Measurements from ENCODE around the gene NCOA6. TPM values are rescaled to one million over a fixed set of nuclear protein-coding genes. Genes with fewer than 3 reads are reported as not detected.
A peak's percentile ranks its signal among the peaks of the same experiment; 100 is the strongest.

The NCOA6 gene
- total RNA-seq, 1 donor, result 8.6 TPM

DNA sequence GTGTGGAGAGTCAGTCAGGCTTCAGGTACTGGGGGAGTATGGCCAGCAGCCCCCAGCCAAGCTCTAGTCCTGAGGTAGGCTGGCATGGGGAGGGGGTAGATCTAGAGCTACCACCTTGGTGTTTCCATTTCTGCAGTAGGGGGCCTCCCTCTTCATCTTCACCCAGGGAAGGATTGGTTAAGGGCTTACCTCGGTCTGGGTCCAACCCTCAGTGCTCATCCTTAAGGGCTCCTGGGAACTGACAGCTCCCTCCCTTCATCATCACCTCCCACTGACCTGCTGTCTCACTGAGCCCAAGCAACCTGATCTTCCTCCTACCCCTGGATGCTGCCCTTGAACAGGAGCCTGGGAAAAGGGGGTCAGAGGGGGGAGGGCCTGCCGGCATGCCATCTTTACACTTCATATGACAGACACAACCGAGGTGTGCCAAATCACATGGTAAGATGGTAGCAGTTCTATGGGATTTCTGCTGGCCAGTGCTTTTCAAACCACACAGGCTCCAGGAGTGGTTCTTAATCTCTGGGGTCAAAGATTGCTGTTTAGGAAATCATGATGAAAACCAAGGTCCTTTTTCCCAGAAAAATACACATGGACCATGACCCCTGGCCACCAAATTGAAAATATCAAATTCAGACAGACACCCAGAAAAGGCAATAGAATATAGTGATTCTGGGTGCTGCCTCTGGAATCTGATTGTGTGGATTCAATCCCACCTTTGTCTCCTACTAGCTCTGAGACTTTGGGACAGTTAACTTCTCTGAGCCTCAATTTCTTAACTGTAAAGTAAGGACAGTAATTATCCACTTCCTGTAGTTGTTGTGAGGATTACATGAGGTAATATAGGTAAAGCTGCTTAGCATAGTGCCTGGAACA lies 118.3 kb downstream of the NCOA6 start:
- no peak overlapping the region for H3K4me3 ChIP-seq (ENCODE audit: low read depth, low read length)
- DNase-seq (ENCODE audit: low read depth), result no peak
- TF ChIP-seq, protein P1, sequence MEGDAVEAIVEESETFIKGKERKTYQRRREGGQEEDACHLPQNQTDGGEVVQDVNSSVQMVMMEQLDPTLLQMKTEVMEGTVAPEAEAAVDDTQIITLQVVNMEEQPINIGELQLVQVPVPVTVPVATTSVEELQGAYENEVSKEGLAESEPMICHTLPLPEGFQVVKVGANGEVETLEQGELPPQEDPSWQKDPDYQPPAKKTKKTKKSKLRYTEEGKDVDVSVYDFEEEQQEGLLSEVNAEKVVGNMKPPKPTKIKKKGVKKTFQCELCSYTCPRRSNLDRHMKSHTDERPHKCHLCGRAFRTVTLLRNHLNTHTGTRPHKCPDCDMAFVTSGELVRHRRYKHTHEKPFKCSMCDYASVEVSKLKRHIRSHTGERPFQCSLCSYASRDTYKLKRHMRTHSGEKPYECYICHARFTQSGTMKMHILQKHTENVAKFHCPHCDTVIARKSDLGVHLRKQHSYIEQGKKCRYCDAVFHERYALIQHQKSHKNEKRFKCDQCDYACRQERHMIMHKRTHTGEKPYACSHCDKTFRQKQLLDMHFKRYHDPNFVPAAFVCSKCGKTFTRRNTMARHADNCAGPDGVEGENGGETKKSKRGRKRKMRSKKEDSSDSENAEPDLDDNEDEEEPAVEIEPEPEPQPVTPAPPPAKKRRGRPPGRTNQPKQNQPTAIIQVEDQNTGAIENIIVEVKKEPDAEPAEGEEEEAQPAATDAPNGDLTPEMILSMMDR (IDR thresholded peaks at IDR 0.05; ENCODE audit: insufficient read depth, low read depth, low read length), result no peak

DNA sequence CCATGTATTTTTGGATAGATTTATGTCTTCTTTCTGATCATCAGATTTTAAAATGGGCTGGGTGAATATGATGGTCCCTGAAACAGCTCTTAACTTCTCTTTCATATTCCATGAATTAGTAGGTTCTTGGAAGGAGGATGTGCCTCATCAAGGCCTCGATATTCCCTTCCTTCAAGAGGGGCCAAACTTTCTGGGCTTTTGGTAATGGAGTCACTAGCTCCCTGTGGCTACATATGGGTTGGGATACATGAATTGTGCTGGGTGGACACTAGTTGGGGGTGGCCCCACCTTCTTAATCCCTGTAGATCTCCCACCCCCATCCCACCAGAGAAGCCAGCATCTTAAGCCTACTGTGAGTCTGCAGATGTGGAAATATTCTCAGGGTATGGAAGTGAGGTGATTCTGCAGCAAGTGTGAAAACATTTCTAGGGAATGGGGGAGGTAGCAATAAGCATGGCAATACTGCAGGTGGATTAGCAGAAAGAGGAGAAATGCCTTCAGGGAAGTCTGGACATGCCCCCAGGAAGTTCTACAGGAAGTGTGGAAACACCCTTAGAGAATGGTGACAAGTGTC lies 119.1 kb downstream of the NCOA6 start:
- TF ChIP-seq, protein P1 (IDR thresholded peaks at IDR 0.05; ENCODE audit: insufficient read depth, low read depth, low read length), result no peak

DNA sequence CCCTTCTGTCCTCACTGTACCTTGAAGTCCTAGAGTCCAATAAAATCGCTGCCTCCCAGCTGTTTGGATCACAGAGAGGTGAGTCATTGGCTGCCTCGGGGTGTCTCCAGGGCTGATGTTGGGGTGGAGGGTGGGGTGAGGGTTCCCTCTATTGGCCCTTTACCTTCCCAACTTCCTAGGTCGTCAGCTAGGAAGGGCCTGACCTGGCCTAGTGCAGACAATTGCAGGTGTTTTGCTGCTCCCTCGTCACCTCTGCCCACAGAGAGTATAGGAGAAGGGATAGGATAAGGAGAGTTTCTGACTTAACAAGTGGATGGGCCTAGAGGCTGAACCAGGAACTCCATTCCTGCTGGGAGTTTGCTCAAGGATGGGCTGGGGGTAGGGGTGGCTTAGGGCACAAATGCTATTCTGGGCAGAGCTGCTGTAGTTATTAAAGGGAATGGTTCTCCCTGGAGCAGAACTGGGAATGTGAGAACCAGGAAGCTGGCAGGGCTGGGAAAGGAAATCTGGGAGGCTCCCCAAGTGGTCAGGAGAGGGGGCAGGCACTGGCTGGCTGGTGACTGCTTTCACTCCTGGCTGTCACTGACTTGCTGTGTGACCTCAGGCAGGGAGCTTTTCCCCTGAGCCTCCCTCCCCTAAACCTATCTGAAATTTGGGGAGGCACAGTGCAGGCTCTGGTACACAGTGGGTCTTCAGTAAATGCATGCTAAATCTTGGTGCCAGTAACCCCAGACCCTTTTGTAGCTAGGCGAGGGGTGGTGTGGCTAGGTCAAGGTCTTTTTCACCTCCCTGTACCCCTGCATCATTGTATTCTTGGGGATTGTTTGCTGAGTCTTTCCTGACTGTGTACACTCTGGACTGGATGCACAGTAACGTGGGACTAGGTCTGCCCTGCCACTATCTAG lies 119.8 kb downstream of the NCOA6 start:
- peak; percentile 69 for DNase-seq (ENCODE audit: low read depth)
- TF ChIP-seq, protein P1 (IDR thresholded peaks at IDR 0.05; ENCODE audit: insufficient read depth, low read depth, low read length), result peak; percentile 15
- H3K4me3 ChIP-seq (ENCODE audit: low read depth, low read length), result peak overlapping the region; percentile 72

More for the DNA sequence above, 119.1 kb downstream of the NCOA6 start:
- H3K4me3 ChIP-seq (ENCODE audit: low read depth, low read length), result no peak overlapping the region
- DNase-seq (ENCODE audit: low read depth), result no peak

DNA sequence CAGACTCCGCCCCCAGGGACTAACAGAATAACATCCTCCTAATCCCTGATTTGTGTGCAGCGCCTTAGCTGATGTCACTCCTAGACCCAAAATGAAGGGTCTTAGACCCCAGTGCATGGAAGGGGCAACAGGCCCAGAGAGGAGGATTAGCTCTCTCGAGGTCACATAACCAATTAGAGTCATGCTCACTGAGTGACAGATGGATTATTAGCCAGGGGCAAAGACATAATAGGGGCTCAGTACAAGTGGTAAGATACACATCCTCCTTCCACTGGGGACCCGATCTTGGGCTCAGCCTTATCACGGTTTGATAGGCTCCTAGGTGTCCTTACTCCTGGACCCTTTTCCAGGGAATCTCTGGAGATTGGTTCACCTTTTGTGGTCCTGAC lies 120.4 kb downstream of the NCOA6 start:
- DNase-seq (ENCODE audit: low read depth), result no peak
- H3K4me3 ChIP-seq (ENCODE audit: low read depth, low read length), result peak overlapping the region; percentile 72
- TF ChIP-seq, protein P1 (IDR thresholded peaks at IDR 0.05; ENCODE audit: insufficient read depth, low read depth, low read length), result no peak

DNA sequence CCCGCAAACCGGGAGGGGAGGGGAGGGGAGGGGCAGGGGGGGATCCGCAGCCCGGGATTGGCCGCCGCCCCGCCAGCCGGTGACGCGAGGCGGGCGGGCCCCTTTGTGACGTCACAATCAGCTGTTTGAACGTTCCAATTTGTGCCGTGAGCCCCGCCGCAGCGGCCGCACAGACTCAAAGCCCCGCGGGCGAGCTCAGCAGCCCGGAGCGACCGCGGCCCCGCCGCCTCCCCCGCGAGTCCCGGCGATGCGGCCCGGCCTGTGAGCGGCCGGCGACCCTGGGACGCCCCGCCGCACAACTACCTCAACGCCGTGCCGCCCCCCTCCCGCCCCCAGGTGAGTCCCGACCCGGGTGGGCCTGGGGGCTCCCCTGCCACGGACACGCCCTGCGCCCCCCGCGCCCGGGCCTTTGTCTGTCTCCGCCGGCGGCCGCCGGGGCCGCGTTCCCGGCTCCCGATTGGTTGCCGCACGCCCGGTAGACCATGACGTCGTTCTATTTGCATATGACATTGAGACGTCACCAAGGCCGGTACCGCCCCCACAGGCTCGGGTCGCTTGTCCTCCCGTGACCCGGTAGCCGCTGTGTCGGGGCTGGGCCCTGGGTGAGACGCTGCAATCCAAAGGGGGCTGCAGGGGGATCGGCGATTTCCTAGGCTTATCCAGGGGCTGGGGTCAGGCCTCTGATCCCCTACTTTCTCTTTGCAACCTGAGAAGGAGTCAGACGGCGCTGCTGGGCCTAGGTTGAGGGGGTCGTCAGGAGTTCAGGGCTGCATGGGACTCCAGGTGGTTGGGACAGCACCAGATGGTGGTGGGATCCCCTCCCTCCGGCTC lies 121.1 kb downstream of the NCOA6 start, which contains the start of gene TP53INP2:
TP53INP2 (plus strand) TSS at position 168 of the 831 bp plus-strand sequence. CDS start 4,396 bp downstream, outside the sequence.
- H3K4me3 ChIP-seq (ENCODE audit: low read depth, low read length), result peak within 1 kb of the TSS; percentile 72
- peak; percentile 97 for DNase-seq (ENCODE audit: low read depth)
- TF ChIP-seq, protein P1 (IDR thresholded peaks at IDR 0.05; ENCODE audit: insufficient read depth, low read depth, low read length), result no peak

All from fibroblast of villous mesenchyme (primary cell).